ENCODE results near the gene GPRC5A. TPM values are rescaled to one million over a fixed set of nuclear protein-coding genes. Genes with fewer than 3 reads are reported as not detected.

The GPRC5A gene
- total RNA-seq, 4 donors from 2014 or later = 2.1 to 12.3 (median 4.3) TPM

DNA sequence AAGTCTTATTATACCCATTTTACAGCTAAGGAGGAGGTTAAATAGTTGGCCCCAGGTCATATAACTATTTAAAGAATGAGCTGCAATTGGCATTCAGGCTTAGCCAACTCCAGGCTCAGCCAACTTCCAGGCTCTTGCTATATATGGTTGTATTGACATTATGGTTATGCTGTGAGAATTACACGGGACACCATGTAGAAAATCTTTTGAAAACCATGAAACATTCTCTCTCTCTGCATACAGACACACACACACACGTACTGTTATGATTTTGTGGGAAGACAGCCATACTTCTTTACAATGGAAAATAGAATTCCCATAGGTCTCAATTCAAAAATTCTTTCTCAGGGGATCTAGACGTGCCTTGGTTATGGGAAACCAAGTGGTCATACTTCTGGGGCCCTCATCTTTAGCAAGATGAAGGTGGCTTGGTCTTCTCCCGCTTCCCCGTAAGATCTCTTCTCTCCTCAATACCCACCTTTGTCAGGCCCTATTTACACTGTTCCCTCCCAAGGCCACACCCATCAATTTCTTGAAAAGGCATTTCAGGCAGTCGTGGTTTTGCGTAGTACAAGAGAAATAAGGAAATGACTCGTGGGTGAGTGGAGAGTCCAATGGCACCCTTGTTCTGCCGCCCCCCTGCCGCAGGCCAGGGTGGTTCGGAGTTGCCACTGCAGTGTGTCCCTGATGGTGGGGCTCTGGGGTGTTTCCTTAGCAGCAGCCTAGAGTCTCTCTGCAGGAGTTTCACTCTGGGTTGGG, 10.0 kb upstream of the GPRC5A start:
- H3K36me3 ChIP-seq = no peaks in the 10 kb centered on the region
- no peaks in the 10 kb centered on the region for H3K9me3 ChIP-seq
- no peak overlapping the region for H3K4me3 ChIP-seq
- H3K4me1 ChIP-seq = peaks cover 0 to 3% (median 0%) of the 10 kb centered on the region in 4 donors
- no peak for DNase-seq (ENCODE audit: low spot score in 2 of 2)
- H3K27me3 ChIP-seq = no peaks in the 10 kb centered on the region
- TF ChIP-seq EP300 (IDR thresholded peaks at IDR 0.05) = no peak
- no peak for TF ChIP-seq POLR2A (IDR thresholded peaks at IDR 0.05)
- TF ChIP-seq, protein P1, sequence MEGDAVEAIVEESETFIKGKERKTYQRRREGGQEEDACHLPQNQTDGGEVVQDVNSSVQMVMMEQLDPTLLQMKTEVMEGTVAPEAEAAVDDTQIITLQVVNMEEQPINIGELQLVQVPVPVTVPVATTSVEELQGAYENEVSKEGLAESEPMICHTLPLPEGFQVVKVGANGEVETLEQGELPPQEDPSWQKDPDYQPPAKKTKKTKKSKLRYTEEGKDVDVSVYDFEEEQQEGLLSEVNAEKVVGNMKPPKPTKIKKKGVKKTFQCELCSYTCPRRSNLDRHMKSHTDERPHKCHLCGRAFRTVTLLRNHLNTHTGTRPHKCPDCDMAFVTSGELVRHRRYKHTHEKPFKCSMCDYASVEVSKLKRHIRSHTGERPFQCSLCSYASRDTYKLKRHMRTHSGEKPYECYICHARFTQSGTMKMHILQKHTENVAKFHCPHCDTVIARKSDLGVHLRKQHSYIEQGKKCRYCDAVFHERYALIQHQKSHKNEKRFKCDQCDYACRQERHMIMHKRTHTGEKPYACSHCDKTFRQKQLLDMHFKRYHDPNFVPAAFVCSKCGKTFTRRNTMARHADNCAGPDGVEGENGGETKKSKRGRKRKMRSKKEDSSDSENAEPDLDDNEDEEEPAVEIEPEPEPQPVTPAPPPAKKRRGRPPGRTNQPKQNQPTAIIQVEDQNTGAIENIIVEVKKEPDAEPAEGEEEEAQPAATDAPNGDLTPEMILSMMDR (IDR thresholded peaks at IDR 0.05) = no peak
- H3K27ac ChIP-seq = no peak overlapping the region
- 55 to 62% methylated on average over 9 to 11 of the region's 11 CpGs for whole genome bisulfite sequencing, 2 donors

DNA sequence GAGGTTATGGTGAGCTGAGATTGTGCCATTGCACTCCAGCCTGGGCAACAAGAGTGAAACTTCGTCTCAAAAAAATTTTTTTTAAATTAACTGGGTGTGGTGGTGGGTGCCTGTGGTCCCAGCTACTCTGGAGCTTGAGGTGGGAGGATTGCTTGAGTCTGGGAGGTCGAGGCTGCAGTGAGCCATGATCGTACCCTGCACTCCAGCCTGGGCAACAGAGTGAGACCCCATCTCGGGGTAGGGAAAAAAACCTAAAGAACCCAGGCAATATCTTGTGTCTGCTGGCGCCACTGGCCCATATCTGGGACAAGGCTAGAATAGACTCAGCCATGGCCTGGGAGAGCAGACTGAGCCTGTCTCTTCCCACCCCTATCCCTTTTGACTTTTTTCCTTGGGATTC, 9.1 kb upstream of the GPRC5A start:
- Histone ChIP-seq H3K4me3 (no peak overlapping the region), H3K27me3 (no peaks in the 10 kb centered on the region), H3K9me3 (no peaks in the 10 kb centered on the region), H3K36me3 (no peaks in the 10 kb centered on the region), H3K4me1 (peaks cover 0 to 3% (median 0%) of the 10 kb centered on the region in 4 donors), H3K27ac (no peak overlapping the region)
- WGBS, 2 donors = 95 to 96% methylated on average over 5 of the region's 5 CpGs
- TF ChIP-seq, protein P1 (IDR thresholded peaks at IDR 0.05) = no peak
- TF ChIP-seq EP300 (IDR thresholded peaks at IDR 0.05) (no peak), POLR2A (IDR thresholded peaks at IDR 0.05) (no peak)
- DNase-seq (ENCODE audit: low spot score in 2 of 2) = no peak

DNA sequence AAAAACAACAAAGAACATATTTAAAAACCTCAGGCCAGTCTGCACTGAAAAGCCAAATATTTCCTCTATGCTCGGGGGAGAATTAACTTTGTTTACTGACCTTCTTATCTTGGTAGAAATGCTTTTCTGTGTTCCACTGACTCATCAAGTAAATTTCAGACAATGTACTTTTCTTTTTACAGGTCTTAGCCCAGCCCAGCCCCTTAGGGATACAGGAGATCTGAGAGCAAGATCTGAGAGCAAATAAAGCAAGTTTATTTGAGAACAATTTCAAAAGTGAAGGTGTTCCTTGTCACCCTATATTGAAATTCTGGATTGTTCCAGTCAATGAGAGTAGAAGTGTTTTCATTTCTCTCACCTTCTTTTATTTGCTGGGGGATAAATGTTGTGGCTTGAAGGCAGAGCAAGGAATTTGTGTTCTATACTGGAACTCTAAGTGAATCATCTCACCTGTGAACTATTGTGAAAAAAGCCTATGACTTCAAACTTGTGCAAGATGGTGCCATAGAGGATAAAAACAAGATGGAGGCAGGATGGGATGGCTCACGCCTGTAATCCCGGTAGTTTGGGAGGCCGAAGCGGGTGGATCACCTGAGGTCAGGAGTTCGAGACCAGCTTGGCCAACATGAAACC, 7.9 kb upstream of the GPRC5A start:
- Histone ChIP-seq H3K4me3 (no peak overlapping the region), H3K36me3 (no peaks in the 10 kb centered on the region), H3K27me3 (no peaks in the 10 kb centered on the region), H3K27ac (no peak overlapping the region), H3K4me1 (peaks cover 0 to 3% (median 0%) of the 10 kb centered on the region in 4 donors), H3K9me3 (no peaks in the 10 kb centered on the region)
- WGBS, 2 donors = 80 to 83% methylated on average over 6 of the region's 6 CpGs
- TF ChIP-seq, protein P1 (IDR thresholded peaks at IDR 0.05) = no peak
- TF ChIP-seq POLR2A (IDR thresholded peaks at IDR 0.05) (no peak), EP300 (IDR thresholded peaks at IDR 0.05) (no peak)
- no peak for DNase-seq (ENCODE audit: low spot score in 2 of 2)

DNA sequence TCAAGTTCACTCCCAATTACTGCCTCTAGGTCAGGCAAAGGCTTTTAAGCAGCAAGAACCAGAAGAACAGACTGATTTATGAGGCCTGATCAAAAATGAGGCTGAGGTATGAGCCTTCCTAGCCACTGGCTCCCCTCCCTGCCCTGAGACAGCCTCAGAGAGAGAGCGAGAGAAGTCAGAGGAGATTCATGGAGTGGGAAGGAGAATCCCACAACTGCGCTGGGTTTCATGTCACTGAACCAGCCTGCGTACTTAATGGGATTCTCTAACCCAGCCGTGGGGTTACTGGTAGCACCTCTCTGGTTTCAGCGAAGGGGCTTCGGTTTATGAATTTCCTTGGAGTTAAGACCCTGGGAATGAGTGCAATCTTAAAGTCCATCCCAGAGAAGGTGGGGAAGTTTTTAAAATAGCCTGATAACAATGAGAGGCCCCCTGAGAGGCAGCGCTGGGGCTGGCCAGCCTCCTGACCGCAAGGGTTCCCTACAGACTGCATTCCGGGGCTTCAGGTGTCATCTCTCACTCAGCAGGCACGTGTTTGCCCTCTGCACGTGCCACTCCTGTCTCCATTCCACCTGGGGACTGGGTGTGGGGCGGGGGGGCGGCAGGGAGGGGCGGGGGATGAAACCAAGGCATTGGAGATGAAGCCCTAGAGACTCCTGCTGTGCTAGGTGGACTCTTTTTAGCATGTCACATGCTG, 6.1 kb upstream of the GPRC5A start:
- no peak for TF ChIP-seq EP300 (IDR thresholded peaks at IDR 0.05)
- TF ChIP-seq, protein P1 (IDR thresholded peaks at IDR 0.05) = no peak
- no peak for TF ChIP-seq POLR2A (IDR thresholded peaks at IDR 0.05)
- no peak for DNase-seq (ENCODE audit: low spot score in 2 of 2)
- peaks cover 0 to 3% (median 0%) of the 10 kb centered on the region in 4 donors for H3K4me1 ChIP-seq
- H3K27me3 ChIP-seq = no peaks in the 10 kb centered on the region
- no peaks in the 10 kb centered on the region for H3K9me3 ChIP-seq
- H3K27ac ChIP-seq = no peak overlapping the region
- no peak overlapping the region for H3K4me3 ChIP-seq
- no peaks in the 10 kb centered on the region for H3K36me3 ChIP-seq
- WGBS, 2 donors = 38 to 51% methylated on average over 13 to 14 of the region's 14 CpGs

DNA sequence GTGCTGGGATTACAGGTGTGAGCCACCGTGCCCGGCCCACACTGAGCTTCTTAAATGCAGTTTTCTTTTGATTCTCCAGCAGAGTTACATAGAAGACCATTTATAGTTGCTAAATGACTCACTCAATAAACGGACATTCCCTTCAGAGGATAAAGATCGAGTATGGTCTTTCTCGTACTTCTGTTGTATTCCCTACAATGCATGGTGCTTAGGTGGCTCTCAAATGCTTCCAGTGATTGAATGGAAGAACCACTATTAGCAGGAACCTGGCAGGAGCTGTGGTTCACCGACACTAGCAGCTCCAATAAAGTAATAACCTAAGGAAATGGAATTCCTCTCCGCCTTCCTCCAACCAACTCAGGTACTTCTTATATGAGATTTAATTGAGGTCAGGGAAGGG, 3.9 kb upstream of the GPRC5A start:
- DNase-seq (ENCODE audit: low spot score in 2 of 2) = no peak

More for the DNA sequence above, 3.9 kb upstream of the GPRC5A start:
- H3K4me3 ChIP-seq = no peak overlapping the region
- WGBS, 2 donors = 54 to 57% methylated on average over 7 of the region's 7 CpGs
- no peak overlapping the region for H3K27ac ChIP-seq
- no peaks in the 10 kb centered on the region for H3K27me3 ChIP-seq
- peaks cover 0 to 21% (median 5%) of the 10 kb centered on the region in 4 donors for H3K4me1 ChIP-seq
- no peaks in the 10 kb centered on the region for H3K9me3 ChIP-seq
- H3K36me3 ChIP-seq = no peaks in the 10 kb centered on the region
- no peak for TF ChIP-seq POLR2A (IDR thresholded peaks at IDR 0.05)
- TF ChIP-seq EP300 (IDR thresholded peaks at IDR 0.05) = no peak
- TF ChIP-seq, protein P1 (IDR thresholded peaks at IDR 0.05) = no peak

All from tibial nerve (tissue), 4 donors.